MM.1S (cell line): ENCODE measurements around the gene EEF2.
"Not testable (repeated sequence)": the region's sequence is repeated elsewhere in the genome, so short reads cannot be mapped to it uniquely, and the experiment has no call there.

Experiments used
- DNase-seq: peaks from one replicate; pipeline ENCODE4 v3.0.0-alpha.2; 2015
- H2AFZ ChIP-seq: fragments of 300-600 bp; sonication (generic); 2 replicates; pipeline ENCODE4 v1.6.0; 2016; ENCODE audit warnings: antibody characterized with exemption, low read length
- H3F3A ChIP-seq: fragments of 300-600 bp; sonication (generic); 2 replicates; pipeline ENCODE4 v1.6.1; 2016; ENCODE audit warnings: mild to moderate bottlenecking, antibody characterized with exemption, low read length, moderate library complexity, mixed read lengths; ENCODE audit not compliant: insufficient read depth
- H3K27ac ChIP-seq: fragments of 300-600 bp; sonication (generic); 2 replicates; pipeline ENCODE4 v1.5.1; 2016; ENCODE audit warnings: mild to moderate bottlenecking, low read length
- H3K27me3 ChIP-seq: fragments of 300-600 bp; sonication (generic); replicated peaks from 2 replicates; pipeline ENCODE4 v1.6.0; 2016; ENCODE audit warnings: low read length; ENCODE audit not compliant: insufficient read depth
- H3K36me3 ChIP-seq: fragments of 300-600 bp; sonication (generic); replicated peaks from 2 replicates; pipeline ENCODE4 v1.6.1; 2016; ENCODE audit warnings: mild to moderate bottlenecking, low read length, mixed read lengths; ENCODE audit not compliant: insufficient read depth
- H3K4me1 ChIP-seq: fragments of 300-600 bp; sonication (generic); 2 replicates; pipeline ENCODE4 v1.6.1; 2016; ENCODE audit warnings: low read length, mixed read lengths
- H3K4me2 ChIP-seq: fragments of 300-600 bp; sonication (generic); 2 replicates; pipeline ENCODE4 v1.6.0; 2016; ENCODE audit warnings: low read depth, low read length
- H3K4me3 ChIP-seq: fragments of 300-600 bp; sonication (generic); 2 replicates; pipeline ENCODE4 v1.5.1; 2016; ENCODE audit warnings: low read length, mixed read lengths
- H3K79me2 ChIP-seq: fragments of 300-600 bp; sonication (generic); 2 replicates; pipeline ENCODE4 v1.6.1; 2016; ENCODE audit warnings: mixed run types, low read length, mixed read lengths
- H3K9ac ChIP-seq: fragments of 300-600 bp; sonication (generic); 2 replicates; pipeline ENCODE4 v1.6.1; 2016; ENCODE audit warnings: low read length, mixed read lengths
- H3K9me2 ChIP-seq: fragments of 300-600 bp; sonication (generic); replicated peaks from 2 replicates; pipeline ENCODE4 v1.6.1; 2016; ENCODE audit warnings: mild to moderate bottlenecking, low read length, mixed read lengths; ENCODE audit not compliant: insufficient read depth
- H3K9me3 ChIP-seq: fragments of 300-600 bp; sonication (generic); replicated peaks from 2 replicates; pipeline ENCODE4 v1.6.1; 2016; ENCODE audit warnings: mild to moderate bottlenecking, low read length, mixed read lengths; ENCODE audit not compliant: insufficient read depth
- H4K20me1 ChIP-seq: fragments of 300-600 bp; sonication (generic); 2 replicates; pipeline ENCODE4 v1.6.1; 2016; ENCODE audit warnings: mild to moderate bottlenecking, low read length, moderate library complexity, mixed read lengths; ENCODE audit not compliant: insufficient read depth
- EZH2 ChIP-seq: fragments of 300-600 bp; sonication (generic); optimal IDR thresholded peaks from 2 replicates; pipeline ENCODE3; 2017; ENCODE audit warnings: low read depth, mild to moderate bottlenecking, antibody characterized with exemption, low read length, mixed read lengths
- EZH2phosphoT487 ChIP-seq: fragments of 300-600 bp; sonication (generic); IDR thresholded peaks from 2 replicates; pipeline ENCODE4 v1.6.1; 2018; ENCODE audit warnings: antibody characterized with exemption, low read length
- TF ChIP-seq, protein P1 (sequence below): fragments of 300-600 bp; sonication (generic); IDR thresholded peaks from 2 replicates; pipeline ENCODE4 v1.5.1; 2016; ENCODE audit warnings: antibody characterized with exemption, low read length, mixed read lengths

The EEF2 gene

DNA sequence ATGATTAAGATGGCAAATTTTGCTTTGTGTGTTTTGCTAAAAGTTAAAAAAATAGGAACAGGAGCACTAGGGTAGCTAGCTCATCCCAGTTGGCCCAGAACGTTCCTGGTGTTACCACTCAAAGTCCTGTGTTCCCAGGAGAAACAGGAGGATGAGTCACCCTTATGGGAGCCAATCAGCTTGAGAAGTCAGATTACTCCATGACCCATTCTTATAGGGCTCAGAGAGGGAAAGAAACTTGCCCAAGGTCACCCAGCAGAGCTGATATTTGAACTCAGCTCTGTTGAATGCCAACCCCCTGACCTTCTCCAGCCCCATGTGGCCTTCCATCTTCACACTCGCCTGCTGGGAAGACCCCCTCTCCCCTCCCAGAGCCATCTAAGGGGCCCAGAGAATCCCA lies 39.4 kb downstream of the EEF2 start:
- Histone ChIP-seq H3K27me3 (peaks cover 95% of the 10 kb centered on the region), H3K79me2 (no peaks in the 10 kb centered on the region), H3K36me3 (no peaks in the 10 kb centered on the region), H3K9ac (no peak overlapping the region), H3F3A (no peaks in the 10 kb centered on the region), H3K4me2 (no peak overlapping the region), H3K9me2 (no peaks in the 10 kb centered on the region), H3K9me3 (no peaks in the 10 kb centered on the region), H4K20me1 (peaks cover 3% of the 10 kb centered on the region; the same call in 1 of the 2 replicates), H3K27ac (no peak overlapping the region), H2AFZ (no peak overlapping the region), H3K4me3 (no peak overlapping the region), H3K4me1 (no peaks in the 10 kb centered on the region)
- DNase-seq = no peak
- TF ChIP-seq EZH2phosphoT487 = no peak
- TF ChIP-seq, protein P1, sequence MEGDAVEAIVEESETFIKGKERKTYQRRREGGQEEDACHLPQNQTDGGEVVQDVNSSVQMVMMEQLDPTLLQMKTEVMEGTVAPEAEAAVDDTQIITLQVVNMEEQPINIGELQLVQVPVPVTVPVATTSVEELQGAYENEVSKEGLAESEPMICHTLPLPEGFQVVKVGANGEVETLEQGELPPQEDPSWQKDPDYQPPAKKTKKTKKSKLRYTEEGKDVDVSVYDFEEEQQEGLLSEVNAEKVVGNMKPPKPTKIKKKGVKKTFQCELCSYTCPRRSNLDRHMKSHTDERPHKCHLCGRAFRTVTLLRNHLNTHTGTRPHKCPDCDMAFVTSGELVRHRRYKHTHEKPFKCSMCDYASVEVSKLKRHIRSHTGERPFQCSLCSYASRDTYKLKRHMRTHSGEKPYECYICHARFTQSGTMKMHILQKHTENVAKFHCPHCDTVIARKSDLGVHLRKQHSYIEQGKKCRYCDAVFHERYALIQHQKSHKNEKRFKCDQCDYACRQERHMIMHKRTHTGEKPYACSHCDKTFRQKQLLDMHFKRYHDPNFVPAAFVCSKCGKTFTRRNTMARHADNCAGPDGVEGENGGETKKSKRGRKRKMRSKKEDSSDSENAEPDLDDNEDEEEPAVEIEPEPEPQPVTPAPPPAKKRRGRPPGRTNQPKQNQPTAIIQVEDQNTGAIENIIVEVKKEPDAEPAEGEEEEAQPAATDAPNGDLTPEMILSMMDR = no peak
- no peak for TF ChIP-seq EZH2

GRCh38 chr19:3944018-3944721 lies 41.1 kb downstream of the EEF2 start:
- Histone ChIP-seq H3K4me2 (no peak overlapping the region), H3K4me1 (no peaks in the 10 kb centered on the region), H3K36me3 (no peaks in the 10 kb centered on the region), H3K9me3 (no peaks in the 10 kb centered on the region), H3K9me2 (no peaks in the 10 kb centered on the region), H3K79me2 (no peaks in the 10 kb centered on the region), H3K27ac (no peak overlapping the region), H3F3A (no peaks in the 10 kb centered on the region), H4K20me1 (peaks cover 2% of the 10 kb centered on the region; the same call in 1 of the 2 replicates), H3K4me3 (no peak overlapping the region), H2AFZ (no peak overlapping the region), H3K27me3 (peaks cover 95% of the 10 kb centered on the region), H3K9ac (no peak overlapping the region)
- TF ChIP-seq, protein P1 = no peak
- no peak for TF ChIP-seq EZH2phosphoT487
- no peak for TF ChIP-seq EZH2
- no peak for DNase-seq

- no peaks in the 10 kb centered on the region for H3K9me3 ChIP-seq
- TF ChIP-seq EZH2phosphoT487 (no peak), EZH2 (no peak)
- TF ChIP-seq, protein P1 = no peak
These were observed 42.4 kb downstream of the EEF2 start for GRCh38 chr19:3942790-3943409.

GRCh38 chr19:3938300-3938950 lies 46.8 kb downstream of the EEF2 start:
- not testable (repeated sequence) for H3K9ac ChIP-seq, H3K36me3 ChIP-seq

More at GRCh38 chr19:3942790-3943409, 42.4 kb downstream of the EEF2 start:
- no peak for DNase-seq
- Histone ChIP-seq H3K9ac (no peak overlapping the region), H3K79me2 (no peaks in the 10 kb centered on the region), H3K36me3 (no peaks in the 10 kb centered on the region), H3K4me2 (no peak overlapping the region), H3K4me3 (no peak overlapping the region), H4K20me1 (no peaks in the 10 kb centered on the region), H3K27ac (no peak overlapping the region), H3K4me1 (no peaks in the 10 kb centered on the region), H2AFZ (no peak overlapping the region), H3F3A (no peaks in the 10 kb centered on the region), H3K9me2 (no peaks in the 10 kb centered on the region), H3K27me3 (peaks cover 96% of the 10 kb centered on the region)

More at GRCh38 chr19:3938300-3938950, 46.8 kb downstream of the EEF2 start:
- not testable (repeated sequence) for H3F3A ChIP-seq, DNase-seq, H3K4me3 ChIP-seq, H3K9me3 ChIP-seq, H3K4me1 ChIP-seq, H3K4me2 ChIP-seq, H3K79me2 ChIP-seq, H4K20me1 ChIP-seq, H2AFZ ChIP-seq, H3K9me2 ChIP-seq, H3K27ac ChIP-seq
- H3K27me3 ChIP-seq = peaks cover 91% of the 10 kb centered on the region
